Mesothelial cell of epicardium (in vitro differentiated cells): ENCODE measurements around the gene SH3PXD2B. TPM values are rescaled to one million over a fixed set of nuclear protein-coding genes. Genes with fewer than 3 reads are reported as not detected.

Experiments used
- DNase-seq, 2 experiments: peaks; one replicate each; pipeline ENCODE4 v3.0.0; 2021; ENCODE audit warnings: low spot score in 2 of 2; ENCODE audit not compliant: unreplicated experiment in 2 of 2
- H3K27ac Mint-ChIP-seq: 2 replicates; pipeline ENCODE4 v1.8.0; 2021; ENCODE audit warnings: mixed read lengths
- H3K27me3 Mint-ChIP-seq: 2 replicates; pipeline ENCODE4 v1.8.0; 2021; ENCODE audit warnings: low read depth, mixed read lengths
- H3K36me3 Mint-ChIP-seq: 2 replicates; pipeline ENCODE4 v1.8.0; 2021; ENCODE audit warnings: mixed read lengths
- H3K4me1 Mint-ChIP-seq: 2 replicates; pipeline ENCODE4 v1.8.0; 2021; ENCODE audit warnings: mixed read lengths
- H3K4me3 Mint-ChIP-seq: 2 replicates; pipeline ENCODE4 v1.8.0; 2021; ENCODE audit warnings: mild to moderate bottlenecking, moderate library complexity, mixed read lengths
- H3K9me3 Mint-ChIP-seq: 2 replicates; pipeline ENCODE4 v1.8.0; 2021; ENCODE audit warnings: mixed read lengths
- CTCF ChIP-seq: fragments of 200-600 bp; sonication (generic); IDR thresholded peaks from one replicate; pipeline ENCODE4 v1.5.0; 2021; ENCODE audit warnings: antibody characterized with exemption; ENCODE audit not compliant: unreplicated experiment
- total RNA-seq: library from RNA; stranded (reverse); gene quantifications from 3 replicates; pipeline ENCODE4 v1.2.1, GENCODE V29; 2021

Gene SH3PXD2B
- total RNA-seq, 1 donor from 2014 or later = 68.9 TPM

GRCh38 chr5:172450453-172450852 is 3.9 kb downstream of the SH3PXD2B start:
- H3K36me3 Mint-ChIP-seq = peaks cover 5% of the 10 kb centered on the region
- no peak overlapping the region for H3K27ac Mint-ChIP-seq

GRCh38 chr5:172448999-172449398 is 5.3 kb downstream of the SH3PXD2B start:
- Mint-ChIP-seq H3K27me3 (no peaks in the 10 kb centered on the region), H3K4me1 (peaks cover 39% of the 10 kb centered on the region)
- TF ChIP-seq CTCF = no peak

More at GRCh38 chr5:172450453-172450852, 3.9 kb downstream of the SH3PXD2B start:
- H3K4me3 Mint-ChIP-seq = no peak overlapping the region
- no peak for TF ChIP-seq CTCF
- H3K4me1 Mint-ChIP-seq = peaks cover 36% of the 10 kb centered on the region
- no peak for DNase-seq
- H3K27me3 Mint-ChIP-seq = no peaks in the 10 kb centered on the region
- no peaks in the 10 kb centered on the region for H3K9me3 Mint-ChIP-seq

GRCh38 chr5:172447646-172448365 is 6.5 kb downstream of the SH3PXD2B start:
- Mint-ChIP-seq H3K36me3 (peaks cover 5% of the 10 kb centered on the region), H3K27ac (no peak overlapping the region), H3K4me1 (peaks cover 38% of the 10 kb centered on the region), H3K4me3 (no peak overlapping the region), H3K9me3 (no peaks in the 10 kb centered on the region), H3K27me3 (no peaks in the 10 kb centered on the region)
- DNase-seq = no peak
- TF ChIP-seq CTCF = no peak

More at GRCh38 chr5:172448999-172449398, 5.3 kb downstream of the SH3PXD2B start:
- no peak overlapping the region for H3K4me3 Mint-ChIP-seq
- peaks cover 5% of the 10 kb centered on the region for H3K36me3 Mint-ChIP-seq
- no peak for DNase-seq
- no peaks in the 10 kb centered on the region for H3K9me3 Mint-ChIP-seq
- no peak overlapping the region for H3K27ac Mint-ChIP-seq

GRCh38 chr5:172446336-172447051 is 7.8 kb downstream of the SH3PXD2B start:
- Mint-ChIP-seq H3K36me3 (peaks cover 5% of the 10 kb centered on the region), H3K27ac (peak overlapping the region; percentile 61), H3K27me3 (no peaks in the 10 kb centered on the region), H3K9me3 (no peaks in the 10 kb centered on the region), H3K4me1 (peaks cover 31% of the 10 kb centered on the region), H3K4me3 (no peak overlapping the region)
- DNase-seq = no peak
- TF ChIP-seq CTCF = no peak

- no peaks in the 10 kb centered on the region for H3K9me3 Mint-ChIP-seq
- no peak for TF ChIP-seq CTCF
- DNase-seq = no peak
- no peaks in the 10 kb centered on the region for H3K27me3 Mint-ChIP-seq
- no peak overlapping the region for H3K4me3 Mint-ChIP-seq
- H3K27ac Mint-ChIP-seq = no peak overlapping the region
- H3K36me3 Mint-ChIP-seq = peaks cover 5% of the 10 kb centered on the region
- peaks cover 24% of the 10 kb centered on the region for H3K4me1 Mint-ChIP-seq
These were observed 8.5 kb downstream of the SH3PXD2B start for GRCh38 chr5:172445866-172446265.
